HAP-1 (cell line): Measurements from ENCODE around the gene FUBP1.
"Not testable (repeated sequence)": the region's sequence is repeated elsewhere in the genome, so short reads cannot be mapped to it uniquely, and the experiment has no call there.

Experiments used
- DNase-seq, 2 experiments: peaks; one replicate each; pipeline ENCODE4 v3.0.0-alpha.2; 2016 to 2020; ENCODE audit warnings: low spot score in 2 of 2
- H3K27me3 ChIP-seq: fragments of 250-450 bp; sonication (Bioruptor Pico); 2 replicates; pipeline ENCODE4 v1.5.1; 2020; ENCODE audit warnings: low read depth, mild to moderate bottlenecking, moderate library complexity
- H3K36me3 ChIP-seq: fragments of 250-450 bp; sonication (Bioruptor Pico); replicated peaks from 2 replicates; pipeline ENCODE4 v1.5.1; 2020; ENCODE audit warnings: mild to moderate bottlenecking
- H3K4me1 ChIP-seq: fragments of 250-450 bp; sonication (Bioruptor Pico); 2 replicates; pipeline ENCODE4 v1.5.1; 2020; ENCODE audit warnings: mild to moderate bottlenecking
- H3K4me3 ChIP-seq: fragments of 250-450 bp; sonication (Bioruptor Pico); 2 replicates; pipeline ENCODE4 v1.5.1; 2020; ENCODE audit warnings: mild to moderate bottlenecking, moderate library complexity
- H3K9me3 ChIP-seq: fragments of 250-450 bp; sonication (Bioruptor Pico); 2 replicates; pipeline ENCODE4 v1.5.1; 2020; ENCODE audit warnings: mild to moderate bottlenecking, moderate library complexity
- in situ Hi-C: fragments of 300-500 bp; cut with MboI; formaldehyde crosslinking; loops from 3 replicates; pipeline ENCODE4 v1.14.3; 2020; ENCODE audit warnings: low sequenced_read_pairs, inconsistent platforms, mixed read lengths

Gene FUBP1

DNA sequence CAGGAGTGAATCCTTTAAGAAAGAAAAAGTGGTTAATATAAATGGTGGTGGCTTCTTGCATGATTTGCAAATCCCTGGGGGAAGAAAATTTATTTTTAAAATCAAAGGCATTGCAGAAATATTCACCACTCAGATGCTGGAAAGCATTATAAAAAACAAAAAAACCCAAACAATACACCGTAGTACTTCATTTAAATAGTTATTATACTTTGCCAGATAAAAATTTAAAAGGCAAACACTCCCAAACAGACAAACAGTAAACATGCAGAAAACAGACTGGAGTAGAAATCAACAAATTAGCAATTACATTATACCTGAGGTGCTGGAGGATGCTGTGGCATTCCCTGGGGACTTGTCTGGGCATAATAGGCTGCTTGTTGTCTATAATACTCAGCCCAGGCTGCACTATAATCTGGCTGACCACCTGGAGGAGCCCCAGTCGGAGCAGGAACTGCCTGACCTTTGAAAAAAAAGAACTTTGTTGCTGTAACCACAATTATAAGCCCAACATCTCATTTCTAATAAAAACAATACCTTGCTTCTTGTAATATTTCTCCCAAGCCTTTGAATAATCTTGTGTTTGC is 29.9 kb downstream of the FUBP1 start:
- Histone ChIP-seq H3K36me3 (peaks cover 87% of the 10 kb centered on the region), H3K9me3 (no peaks in the 10 kb centered on the region), H3K27me3 (no peaks in the 10 kb centered on the region), H3K4me3 (no peak overlapping the region), H3K4me1 (no peaks in the 10 kb centered on the region)
- peak; percentile 47 to 69 for DNase-seq
- in situ Hi-C loops, result no loop called here

DNA sequence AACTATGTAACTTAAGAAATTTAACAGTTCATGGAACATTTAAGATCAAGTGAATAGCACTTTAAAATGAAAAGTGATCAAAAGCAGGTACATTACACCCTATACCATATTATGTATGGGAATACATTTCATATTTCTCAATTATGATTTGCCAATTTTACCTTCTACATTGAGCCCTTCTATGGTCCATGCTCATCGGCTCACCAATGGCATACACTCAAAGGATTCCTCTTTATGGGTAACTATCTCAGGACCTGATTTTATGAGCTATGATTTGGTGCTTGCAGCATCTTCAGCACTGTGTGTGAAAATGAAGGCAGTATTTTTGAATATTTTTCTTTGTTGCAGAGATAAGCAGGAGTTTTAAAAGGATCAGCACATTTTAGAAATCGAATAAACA is 33.5 kb downstream of the FUBP1 start:
- H3K36me3 ChIP-seq, result peaks cover 57% of the 10 kb centered on the region
- in situ Hi-C loops, result no loop called here
- no peak for DNase-seq
- no peak overlapping the region for H3K4me3 ChIP-seq
- H3K9me3 ChIP-seq, result no peaks in the 10 kb centered on the region
- H3K4me1 ChIP-seq, result peaks cover 2% of the 10 kb centered on the region; the same call in 1 of the 2 replicates
- H3K27me3 ChIP-seq, result no peaks in the 10 kb centered on the region

DNA sequence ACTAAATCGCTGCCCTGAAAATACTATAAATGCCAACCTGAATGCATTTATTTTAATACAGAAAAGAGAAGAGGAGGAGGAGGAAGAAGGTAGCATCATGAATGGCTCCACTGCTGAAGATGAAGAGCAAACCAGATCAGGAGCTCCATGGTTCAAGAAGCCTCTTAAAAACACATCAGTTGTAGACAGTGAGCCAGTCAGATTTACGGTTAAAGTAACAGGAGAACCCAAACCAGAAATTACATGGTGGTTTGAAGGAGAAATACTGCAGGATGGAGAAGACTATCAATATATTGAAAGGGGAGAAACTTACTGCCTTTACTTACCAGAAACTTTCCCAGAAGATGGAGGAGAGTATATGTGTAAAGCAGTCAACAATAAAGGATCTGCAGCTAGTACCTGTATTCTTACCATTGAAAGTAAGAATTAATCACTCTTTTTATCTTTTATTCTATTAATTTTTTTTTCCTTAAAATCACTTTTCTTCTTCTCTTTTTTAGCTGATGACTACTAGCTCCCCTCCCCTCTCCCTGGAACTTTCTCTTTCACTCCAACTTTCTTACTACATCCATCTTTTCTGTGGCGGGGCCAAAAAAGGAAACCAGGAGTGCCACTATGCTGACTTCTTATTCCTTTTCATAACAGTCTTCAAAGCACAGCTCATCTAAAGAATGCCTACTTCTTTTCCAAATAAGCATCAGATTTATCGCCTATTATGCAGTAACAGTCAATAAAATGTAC is 36.3 kb downstream of the FUBP1 start:
- Histone ChIP-seq H3K4me1 (peaks cover 2% of the 10 kb centered on the region; the same call in 1 of the 2 replicates), H3K4me3 (no peak overlapping the region), H3K36me3 (peaks cover 39% of the 10 kb centered on the region), H3K27me3 (no peaks in the 10 kb centered on the region), H3K9me3 (no peaks in the 10 kb centered on the region)
- in situ Hi-C loops, result no loop called here
- DNase-seq, result no peak

DNA sequence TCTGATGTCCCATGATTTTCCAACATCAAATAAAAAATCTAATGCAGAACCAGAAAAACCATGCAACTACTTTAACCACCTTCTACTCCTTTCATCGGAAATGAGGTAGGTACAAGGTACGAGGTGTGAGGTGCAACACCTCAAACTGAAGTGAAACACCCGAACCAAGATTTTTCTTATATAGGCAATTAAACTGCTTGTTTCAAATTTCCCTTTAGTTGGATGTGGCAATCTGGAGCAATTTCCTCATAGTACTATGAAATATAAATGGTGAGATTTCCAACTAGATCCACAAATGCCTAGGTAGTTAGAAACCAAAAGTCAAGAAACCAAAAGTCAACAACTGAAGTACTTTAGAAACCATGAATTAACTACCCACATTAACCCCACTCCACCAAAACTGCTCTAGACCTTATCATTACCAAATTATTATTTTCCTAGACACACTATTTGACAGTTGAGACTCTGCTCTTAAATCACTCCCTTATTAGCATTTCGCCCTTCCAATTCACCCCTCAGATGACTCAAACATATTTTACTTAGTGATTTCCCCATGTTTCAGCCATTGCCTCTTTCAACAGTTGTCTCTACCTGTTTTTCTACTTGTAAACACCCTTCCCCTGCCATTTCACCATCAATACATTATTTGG is 37.8 kb downstream of the FUBP1 start:
- peaks cover 2% of the 10 kb centered on the region; the same call in 1 of the 2 replicates for H3K4me1 ChIP-seq
- no peaks in the 10 kb centered on the region for H3K27me3 ChIP-seq
- H3K9me3 ChIP-seq, result no peaks in the 10 kb centered on the region
- in situ Hi-C loops, result no loop called here
- no peak overlapping the region for H3K4me3 ChIP-seq
- DNase-seq, result no peak
- H3K36me3 ChIP-seq, result peaks cover 25% of the 10 kb centered on the region

DNA sequence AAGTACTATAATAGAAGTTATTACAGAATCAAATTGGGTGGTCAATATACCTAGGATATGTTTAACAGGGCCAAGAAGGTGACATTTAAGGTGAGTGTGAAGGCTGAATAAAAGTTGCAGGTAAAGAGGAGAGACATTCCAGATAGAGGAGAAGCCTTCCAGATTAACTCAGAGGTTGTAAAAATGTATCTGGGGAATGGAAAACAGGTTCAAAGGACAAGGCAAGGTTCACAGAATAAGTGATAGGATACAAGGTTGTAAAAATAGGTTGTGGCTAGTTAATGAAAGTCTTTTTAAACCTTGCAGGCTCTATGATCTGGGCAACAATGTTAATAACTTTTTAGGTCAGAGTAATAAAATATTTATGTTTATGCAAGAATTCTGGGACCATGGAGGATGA is 40.2 kb downstream of the FUBP1 start:
- DNase-seq, result no peak
- H3K36me3 ChIP-seq, result peaks cover 2% of the 10 kb centered on the region
- H3K27me3 ChIP-seq, result no peaks in the 10 kb centered on the region
- in situ Hi-C loops, result no loop called here
- H3K4me3 ChIP-seq, result no peak overlapping the region
- no peaks in the 10 kb centered on the region for H3K9me3 ChIP-seq
- H3K4me1 ChIP-seq, result peaks cover 2% of the 10 kb centered on the region; the same call in 1 of the 2 replicates

DNA sequence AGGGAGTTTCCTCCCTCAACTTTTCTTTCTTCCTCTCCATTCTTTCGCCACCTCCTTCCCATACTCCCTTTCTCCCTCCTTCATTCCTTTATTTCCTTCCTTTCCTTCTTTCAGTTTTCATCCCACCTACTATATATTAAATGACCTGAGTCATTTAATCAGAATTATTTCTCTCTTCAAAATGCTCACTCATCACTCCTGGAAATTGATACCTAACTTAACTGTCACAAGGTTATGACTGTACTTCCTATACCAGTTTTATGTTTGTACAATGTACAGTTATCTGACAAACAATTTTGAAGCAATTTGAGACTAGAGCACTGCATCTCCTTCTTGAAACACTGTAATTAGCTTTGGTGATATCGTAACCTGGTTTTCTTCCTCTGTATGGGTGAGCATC is 49.1 kb downstream of the FUBP1 start:
- Histone ChIP-seq H3K36me3 (no peaks in the 10 kb centered on the region), H3K4me1 (no peaks in the 10 kb centered on the region), H3K4me3 (no peak overlapping the region), H3K9me3 (no peaks in the 10 kb centered on the region), H3K27me3 (no peaks in the 10 kb centered on the region)
- DNase-seq, result no peak
- in situ Hi-C loops, result no loop called here

DNA sequence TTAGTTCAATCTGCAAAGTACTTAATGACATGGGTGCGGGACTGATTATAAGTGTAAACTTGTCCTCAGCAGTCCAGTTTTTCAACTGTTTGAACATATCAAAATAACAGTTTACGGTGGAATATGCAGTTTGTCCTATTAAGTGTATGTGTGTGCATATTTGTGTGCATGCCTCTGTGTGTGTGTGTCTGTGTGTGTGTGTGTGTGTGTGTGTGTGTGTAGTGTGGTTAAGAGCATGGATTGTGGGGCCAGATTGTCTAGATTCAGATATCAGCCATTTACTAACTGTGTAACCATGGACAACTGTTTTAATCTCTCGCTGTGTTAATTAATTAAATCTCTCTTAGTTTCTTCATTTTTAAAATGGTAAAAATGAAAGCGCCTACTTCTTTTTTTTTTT is 51.5 kb downstream of the FUBP1 start:
- DNase-seq, result no peak
- Histone ChIP-seq H3K36me3 (no peaks in the 10 kb centered on the region), H3K27me3 (no peaks in the 10 kb centered on the region), H3K4me3 (no peak overlapping the region), H3K4me1 (no peaks in the 10 kb centered on the region), H3K9me3 (no peaks in the 10 kb centered on the region)
- in situ Hi-C loops, result no loop called here

DNA sequence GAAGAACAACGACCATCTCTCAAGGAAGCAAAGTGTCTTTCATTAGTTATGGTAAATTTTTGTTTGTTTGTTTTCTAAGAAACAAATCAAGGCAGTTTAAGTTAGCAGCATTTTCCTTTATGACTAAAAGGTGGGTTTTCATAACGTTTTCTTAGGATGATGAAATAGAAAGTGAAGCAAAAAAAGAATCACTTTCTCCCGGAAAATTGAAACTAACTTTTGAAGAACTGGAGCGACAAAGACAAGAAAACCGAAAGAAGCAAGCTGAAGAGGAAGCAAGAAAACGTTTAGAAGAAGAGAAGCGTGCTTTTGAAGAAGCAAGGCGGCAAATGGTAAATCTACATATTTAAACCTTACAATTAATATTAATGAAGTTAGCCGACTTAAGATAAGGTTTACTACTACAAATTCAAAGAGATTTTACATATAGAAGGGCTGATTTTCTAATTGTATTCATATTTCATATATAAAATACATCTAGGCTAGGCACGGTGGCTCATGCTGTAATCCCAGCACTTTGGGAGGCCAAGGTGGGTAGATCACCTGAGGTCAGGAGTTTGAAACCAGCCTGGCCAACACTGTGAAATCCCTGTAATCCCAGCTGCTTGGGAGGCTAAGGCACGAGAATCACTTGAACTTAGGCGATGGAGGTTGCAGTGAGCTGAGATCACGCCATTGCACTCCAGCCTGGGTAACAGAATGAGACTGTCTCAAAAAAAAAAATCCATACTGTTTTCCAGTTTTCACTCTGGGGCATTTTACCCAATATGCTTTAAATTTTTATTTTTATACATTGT is 52.1 kb downstream of the FUBP1 start:
- Histone ChIP-seq H3K27me3 (no peaks in the 10 kb centered on the region), H3K9me3 (no peaks in the 10 kb centered on the region), H3K4me1 (no peaks in the 10 kb centered on the region), H3K4me3 (no peak overlapping the region), H3K36me3 (no peaks in the 10 kb centered on the region)
- in situ Hi-C loops, result no loop called here
- DNase-seq, result no peak

DNA sequence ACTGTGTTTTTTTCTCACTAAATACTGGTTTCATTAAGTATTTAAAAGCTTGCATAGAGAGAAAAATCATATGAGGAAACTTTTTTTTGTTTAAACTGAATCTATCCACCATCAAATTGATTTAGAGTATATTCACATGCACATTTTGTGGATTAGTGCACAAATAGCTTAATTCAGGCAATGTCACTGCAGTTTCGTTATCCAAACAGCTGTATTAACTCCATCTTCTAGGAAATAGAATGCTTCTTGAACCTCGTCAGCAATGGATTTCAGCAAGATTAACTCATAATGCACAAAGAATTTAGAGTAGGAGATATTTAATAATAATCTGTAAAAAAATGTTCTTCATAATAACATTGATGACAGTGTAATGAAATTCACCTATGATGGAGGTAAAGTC is 52.9 kb downstream of the FUBP1 start:
- H3K9me3 ChIP-seq, result no peaks in the 10 kb centered on the region
- H3K4me1 ChIP-seq, result no peaks in the 10 kb centered on the region
- in situ Hi-C loops, result no loop called here
- no peak for DNase-seq
- H3K27me3 ChIP-seq, result no peaks in the 10 kb centered on the region
- H3K36me3 ChIP-seq, result no peaks in the 10 kb centered on the region
- no peak overlapping the region for H3K4me3 ChIP-seq

DNA sequence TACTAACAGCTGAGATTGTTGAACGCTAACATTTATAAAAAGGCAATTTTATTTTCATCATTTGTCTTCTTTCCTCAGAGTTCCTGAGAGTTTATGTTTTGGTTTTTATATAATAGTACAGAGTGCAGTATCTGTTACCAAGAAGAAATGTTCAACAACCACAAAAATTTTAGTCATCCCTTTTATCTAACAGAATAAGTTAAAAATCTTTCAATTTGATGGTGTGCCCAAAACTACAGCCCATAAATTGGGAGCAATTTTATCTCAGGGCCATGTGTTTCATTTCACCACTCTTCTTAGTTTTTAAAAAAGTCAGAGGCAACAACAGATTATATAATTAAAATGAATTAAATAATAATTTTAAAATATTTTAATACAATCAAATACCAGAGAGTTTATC is 53.4 kb downstream of the FUBP1 start:
- in situ Hi-C loops, result no loop called here
- DNase-seq, result no peak
- Histone ChIP-seq H3K9me3 (no peaks in the 10 kb centered on the region), H3K27me3 (no peaks in the 10 kb centered on the region), H3K36me3 (no peaks in the 10 kb centered on the region), H3K4me1 (no peaks in the 10 kb centered on the region), H3K4me3 (no peak overlapping the region)

DNA sequence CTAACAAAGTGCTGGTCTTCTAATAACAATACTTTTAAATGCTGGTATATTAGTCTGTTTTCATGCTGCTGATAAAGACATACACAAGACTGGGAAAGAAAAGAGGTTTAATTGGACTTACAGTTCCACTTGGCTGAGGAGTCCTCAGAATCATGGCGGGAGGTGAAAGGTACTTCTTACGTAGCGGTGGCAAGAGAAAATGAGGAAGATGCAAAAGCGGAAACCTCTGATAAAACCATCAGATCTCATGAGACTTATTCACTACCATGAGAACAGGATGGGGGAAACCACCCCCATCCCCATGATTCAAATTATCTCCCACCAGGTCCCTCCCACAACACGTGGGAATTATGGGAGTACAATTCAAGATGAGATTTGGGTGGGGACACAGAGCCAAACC is 60.0 kb downstream of the FUBP1 start:
- DNase-seq, in situ Hi-C loops, H3K9me3 ChIP-seq, H3K4me1 ChIP-seq, H3K27me3 ChIP-seq, H3K36me3 ChIP-seq, H3K4me3 ChIP-seq: not testable (repeated sequence)

DNA sequence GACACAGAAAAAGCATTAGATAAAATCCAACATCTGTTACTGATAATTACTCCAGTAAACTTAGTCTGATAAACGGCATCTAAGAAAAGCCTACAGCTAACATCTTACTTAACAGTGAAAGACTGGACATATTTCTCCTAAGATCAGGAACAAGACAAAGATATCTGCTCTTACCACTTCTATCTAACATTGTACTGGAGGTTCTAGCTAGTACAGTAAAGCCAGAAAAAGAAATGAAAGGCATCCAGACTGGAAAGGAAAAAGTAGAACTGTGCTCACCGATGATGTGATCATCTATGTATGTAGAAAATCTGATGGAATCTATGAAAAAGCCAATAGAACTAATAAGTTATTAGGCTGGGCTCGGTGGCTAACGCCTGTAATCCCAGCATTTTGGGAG is 68.8 kb downstream of the FUBP1 start:
- in situ Hi-C loops, result no loop called here
- H3K36me3 ChIP-seq, result no peaks in the 10 kb centered on the region
- H3K27me3 ChIP-seq, result no peaks in the 10 kb centered on the region
- H3K9me3 ChIP-seq, result no peaks in the 10 kb centered on the region
- no peaks in the 10 kb centered on the region for H3K4me1 ChIP-seq
- no peak overlapping the region for H3K4me3 ChIP-seq
- no peak for DNase-seq

DNA sequence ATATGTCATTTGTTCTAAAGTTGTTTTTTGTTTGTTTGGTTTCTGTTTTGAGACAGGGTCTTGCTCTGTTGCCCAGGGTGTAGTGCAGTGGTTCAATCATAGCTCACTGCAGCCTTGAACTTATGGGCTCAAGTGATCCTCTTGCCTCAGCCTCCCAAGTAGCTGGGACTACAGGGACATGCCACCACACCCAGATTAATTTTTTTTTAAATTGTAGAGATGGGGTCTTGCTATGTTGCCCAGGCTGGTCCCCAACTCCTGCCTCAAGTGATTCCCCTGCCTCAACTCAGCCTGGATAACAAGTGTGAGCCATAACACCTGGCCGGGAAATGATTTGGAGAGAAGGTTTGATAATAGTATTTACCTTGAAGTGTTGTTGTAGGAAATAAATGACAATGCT is 72.2 kb downstream of the FUBP1 start:
- Histone ChIP-seq H3K4me3 (no peak overlapping the region), H3K4me1 (no peaks in the 10 kb centered on the region), H3K27me3 (no peaks in the 10 kb centered on the region), H3K9me3 (no peaks in the 10 kb centered on the region), H3K36me3 (no peaks in the 10 kb centered on the region)
- no peak for DNase-seq
- in situ Hi-C loops, result no loop called here
